NCI-H748 (cell line): Measurements from ENCODE around the gene FBXO47.
"Not testable (repeated sequence)": the region's sequence is repeated elsewhere in the genome, so short reads cannot be mapped to it uniquely, and the experiment has no call there.

Source experiments
- DNase-seq: peaks from one replicate; lab custom pipeline; 2025; ENCODE audit not compliant: unreplicated experiment; lab: John Stamatoyannopoulos, UW

Gene FBXO47

DNA sequence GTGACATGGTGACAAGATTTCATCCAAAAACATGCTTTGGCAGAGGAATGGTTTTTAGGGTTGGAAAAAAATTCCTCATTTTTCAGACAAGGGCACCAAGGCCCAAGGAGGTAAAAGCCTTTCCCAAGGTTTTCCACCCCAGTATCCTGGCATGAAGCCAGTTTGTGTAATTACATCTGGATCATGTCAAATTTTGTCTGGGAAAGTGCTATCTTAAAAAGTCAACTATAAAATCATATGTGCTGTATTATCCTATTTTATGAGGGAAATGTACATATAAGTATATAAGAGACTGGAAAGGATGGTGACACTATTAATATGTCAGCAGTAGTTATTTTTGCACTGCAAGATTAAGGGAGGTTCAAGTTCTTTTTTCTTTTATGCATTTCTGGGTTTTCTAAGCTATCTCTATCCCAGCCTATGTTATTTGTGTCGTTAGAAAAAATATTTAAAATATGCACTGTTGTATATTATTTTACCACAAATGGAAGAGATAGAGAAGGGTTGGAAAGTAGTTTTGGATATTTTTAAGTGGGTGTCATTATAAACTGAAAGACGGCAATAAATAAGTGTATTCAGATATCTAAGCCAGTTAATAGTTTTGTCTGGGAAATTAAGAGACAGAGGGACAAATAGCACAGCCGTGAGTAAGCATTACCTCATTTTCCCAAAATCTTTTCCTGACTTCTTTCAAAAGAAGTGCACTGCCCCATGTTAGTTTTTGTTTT is 13.5 kb upstream of the FBXO47 start:
- DNase-seq: no peak

DNA sequence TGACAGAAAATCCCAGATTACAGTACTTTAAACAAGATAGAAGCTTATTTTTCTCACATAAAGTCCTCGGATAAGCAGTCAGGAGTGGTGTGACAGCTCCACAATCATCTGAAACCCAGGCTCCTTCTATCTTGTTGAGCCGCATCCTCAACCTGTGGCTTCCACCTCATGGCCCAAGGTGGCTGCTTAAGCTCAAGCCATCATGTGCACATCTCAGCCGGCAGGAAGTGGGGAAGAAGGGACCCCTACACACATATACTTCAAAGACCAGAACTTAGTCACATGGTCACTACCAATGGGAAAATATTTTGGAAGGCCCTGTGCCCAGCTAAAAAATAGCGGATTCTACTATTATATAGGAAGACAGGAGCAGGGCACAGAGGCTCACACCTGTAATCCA is 11.0 kb upstream of the FBXO47 start:
- no peak for DNase-seq

DNA sequence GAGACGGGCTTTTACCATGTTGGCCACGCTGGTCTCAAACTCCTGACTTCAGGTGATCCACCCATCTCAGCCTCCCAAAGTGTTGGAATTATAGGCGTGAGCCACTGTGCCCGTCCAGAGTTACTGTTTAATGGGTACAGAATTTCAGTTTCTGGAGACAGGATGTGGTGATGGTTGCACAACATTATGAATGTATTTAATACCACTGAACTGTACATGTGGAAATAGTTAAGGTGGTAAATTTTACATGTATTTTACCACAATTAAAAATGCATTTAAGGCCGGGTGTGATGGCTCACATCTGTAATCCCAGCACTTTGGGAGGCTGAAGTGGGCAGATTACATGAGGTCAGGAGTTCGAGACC is 9.0 kb upstream of the FBXO47 start:
- DNase-seq: not testable (repeated sequence)

DNA sequence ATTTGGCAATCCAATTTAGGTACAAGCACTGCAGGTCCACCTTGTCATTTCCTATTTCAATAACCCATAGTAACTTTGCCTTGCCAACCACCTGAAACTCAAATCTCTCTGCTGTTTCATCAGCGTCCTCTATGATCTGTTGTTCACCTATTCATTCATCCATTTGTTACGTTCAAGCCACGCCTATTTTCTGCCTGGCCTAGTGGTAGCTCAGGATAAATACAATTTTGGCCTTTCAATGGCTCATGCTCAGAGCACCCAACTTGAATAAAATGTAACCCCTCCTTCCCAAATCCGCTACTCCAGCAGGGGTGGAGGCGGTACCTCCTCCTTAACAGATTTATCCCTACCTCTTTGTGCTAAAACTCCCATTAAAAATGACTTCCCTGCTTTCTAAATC is 3.6 kb upstream of the FBXO47 start:
- DNase-seq: peak; percentile 34

DNA sequence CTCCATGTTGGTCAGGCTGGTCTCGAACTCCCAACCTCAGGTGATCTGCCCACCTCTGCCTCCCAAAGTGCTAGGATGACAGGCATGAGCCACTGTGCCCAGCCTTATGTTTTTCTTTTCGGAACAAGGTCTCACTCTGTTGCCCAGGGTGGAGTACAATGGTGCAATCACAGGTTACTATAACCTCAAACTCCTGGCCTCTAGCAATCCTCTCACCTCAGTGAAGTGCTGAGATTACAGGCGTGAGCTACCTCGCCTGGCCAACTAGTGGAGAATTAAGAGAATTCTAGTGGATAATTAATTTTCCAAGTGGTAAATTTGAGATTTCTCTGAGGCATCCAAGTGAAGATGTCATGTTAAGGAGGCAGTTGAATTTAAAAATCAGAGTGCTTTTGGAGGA is 2.9 kb upstream of the FBXO47 start:
- no peak for DNase-seq

DNA sequence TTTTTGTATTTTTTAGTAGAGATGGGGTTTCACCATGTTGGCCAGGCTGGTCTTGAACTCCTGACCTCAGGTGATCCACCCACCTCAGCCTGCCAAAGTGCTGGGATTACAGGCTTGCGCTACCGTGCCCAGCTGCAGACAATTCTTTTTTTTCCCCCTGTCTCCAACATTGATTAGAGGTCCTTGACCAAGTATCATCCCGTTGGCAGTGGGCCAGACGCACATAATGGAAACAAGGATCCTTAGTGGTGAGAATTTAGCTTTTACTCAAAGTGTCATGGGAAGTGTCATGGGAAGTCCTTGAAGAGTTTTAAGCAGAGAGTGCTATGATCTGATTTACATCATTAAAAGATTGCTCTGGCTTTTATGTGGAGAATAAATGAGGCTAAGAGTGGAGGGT is 2.1 kb upstream of the FBXO47 start:
- DNase-seq: no peak

DNA sequence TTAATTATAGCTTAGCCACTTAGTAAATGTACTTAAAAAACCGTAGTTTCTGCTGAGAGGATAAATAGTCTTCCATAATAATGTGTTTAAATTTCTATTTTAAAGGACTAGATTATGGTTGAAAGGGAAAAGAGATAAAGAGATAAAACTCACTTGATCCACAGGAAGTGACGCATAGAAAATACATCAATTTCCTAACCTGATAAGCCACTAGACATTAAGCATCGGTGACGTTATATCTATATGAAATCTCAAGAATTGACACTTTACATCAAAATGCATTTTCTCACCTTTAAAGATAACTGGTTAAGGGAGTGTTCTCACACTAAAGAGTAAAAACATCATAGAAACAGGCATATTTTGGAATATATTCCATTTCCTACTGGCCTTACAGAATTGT is 5.8 kb downstream of the FBXO47 start:
- DNase-seq: no peak

DNA sequence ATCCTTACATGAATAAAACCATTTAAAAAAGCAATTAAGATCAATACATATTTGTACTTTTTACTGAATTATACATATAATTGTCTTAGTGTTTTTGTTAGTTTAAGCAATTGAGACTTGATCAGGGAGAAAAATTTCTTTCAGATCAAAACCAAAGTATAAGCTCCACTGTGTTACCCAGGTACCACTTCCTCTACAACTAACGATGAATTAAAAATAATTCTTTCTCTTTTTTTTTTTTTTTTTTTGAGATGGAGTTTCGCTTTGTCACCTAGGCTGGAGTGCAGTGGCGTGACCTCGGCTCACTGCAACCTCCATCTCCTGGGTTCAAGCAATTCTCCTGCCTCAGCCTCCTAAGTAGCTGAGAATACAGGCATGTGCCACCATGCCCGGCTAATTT is 6.8 kb downstream of the FBXO47 start:
- DNase-seq: no peak

DNA sequence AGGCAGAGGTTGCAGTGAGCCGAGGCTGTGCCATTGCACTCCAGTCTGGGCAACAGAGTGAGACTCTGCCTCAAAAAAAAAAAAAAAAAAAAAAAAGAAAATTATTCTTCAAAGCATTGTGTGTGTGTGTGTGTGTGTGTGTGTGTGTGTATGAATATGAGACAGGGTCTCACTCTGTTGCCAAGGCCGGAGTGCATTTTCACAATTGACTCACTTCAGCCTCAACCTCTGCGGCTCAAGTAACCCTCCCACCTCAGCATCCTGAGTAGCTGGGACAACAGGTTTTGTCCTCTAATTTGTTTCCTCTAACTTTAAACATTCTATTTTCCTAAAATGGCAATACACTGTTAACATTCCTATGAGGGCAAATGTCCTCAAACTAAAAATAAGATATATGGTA is 7.7 kb downstream of the FBXO47 start:
- DNase-seq: no peak

DNA sequence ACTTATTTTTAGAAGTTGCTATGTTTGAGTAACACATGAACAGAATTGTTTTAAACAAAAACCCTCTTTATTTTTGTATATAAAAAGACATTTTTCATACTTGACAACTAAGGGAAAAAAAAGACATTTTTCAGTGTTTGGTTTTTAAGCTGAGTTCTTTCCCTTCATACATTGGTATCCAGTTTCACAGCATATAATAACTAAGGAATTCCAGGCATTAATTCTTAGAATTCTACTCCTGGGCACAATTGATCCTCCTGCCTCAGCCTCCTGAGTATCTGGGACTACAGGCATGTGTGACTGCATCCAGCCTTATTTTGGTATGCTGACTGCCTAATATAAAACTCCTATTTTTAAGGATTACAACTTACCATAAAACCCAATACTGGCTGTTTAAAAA is 8.4 kb downstream of the FBXO47 start:
- DNase-seq: no peak

DNA sequence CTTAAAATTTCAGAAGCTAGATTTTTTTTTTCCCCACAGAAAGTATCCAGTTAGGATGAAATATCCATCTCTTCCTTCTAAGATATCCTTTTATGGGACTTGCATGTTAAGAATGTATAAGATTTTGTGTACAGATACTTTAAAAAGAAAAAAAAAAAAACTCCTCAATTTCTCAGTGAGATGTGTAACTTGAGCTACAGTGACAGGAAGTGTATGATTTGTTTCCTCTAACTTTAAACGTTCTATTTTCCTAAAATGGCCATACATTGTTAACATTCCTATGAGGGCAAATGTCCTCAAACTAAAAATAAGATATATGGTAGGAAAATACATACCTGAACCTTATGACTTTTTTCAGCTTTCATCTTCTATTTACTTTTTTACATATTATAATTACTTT is 8.9 kb downstream of the FBXO47 start:
- no peak for DNase-seq

DNA sequence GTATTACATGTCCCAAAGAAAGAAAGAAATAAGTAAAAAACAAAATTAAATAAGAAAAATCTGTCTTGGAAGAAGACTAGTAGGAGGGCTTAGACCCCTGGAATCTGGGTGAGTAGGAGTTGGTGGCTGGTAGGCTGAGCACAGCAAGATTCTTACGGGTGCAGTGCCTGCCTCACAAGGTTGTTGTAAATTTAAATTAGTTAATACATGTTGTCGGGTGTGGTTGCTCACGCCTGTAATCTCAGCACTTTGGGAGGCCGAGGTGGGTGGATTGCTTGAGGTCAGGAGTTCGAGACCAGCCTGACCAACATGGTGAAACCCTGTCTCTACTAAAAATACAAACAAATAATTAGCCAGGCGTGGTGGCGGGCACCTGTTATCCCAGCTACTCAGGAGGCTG is 13.4 kb downstream of the FBXO47 start:
- DNase-seq: not testable (repeated sequence)

DNA sequence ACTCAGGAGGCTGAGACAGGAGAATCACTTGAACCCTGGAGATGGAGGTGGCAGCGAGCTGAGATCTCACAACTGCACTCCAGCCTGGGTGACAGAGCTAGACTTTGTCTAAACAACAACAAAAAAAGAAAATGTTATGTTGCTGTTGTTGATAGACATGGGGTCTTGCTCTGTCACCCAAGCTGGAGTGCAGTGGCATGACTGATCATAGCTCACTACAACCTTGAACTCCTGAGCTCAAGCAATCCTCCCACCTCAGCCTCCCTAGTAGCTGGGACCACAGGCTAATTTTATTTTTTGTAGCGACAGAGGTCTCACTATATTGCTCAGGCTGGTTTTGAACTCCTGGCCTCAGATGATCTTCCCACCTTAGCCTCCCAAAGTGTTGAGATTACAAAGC is 20.0 kb downstream of the FBXO47 start:
- DNase-seq: no peak

DNA sequence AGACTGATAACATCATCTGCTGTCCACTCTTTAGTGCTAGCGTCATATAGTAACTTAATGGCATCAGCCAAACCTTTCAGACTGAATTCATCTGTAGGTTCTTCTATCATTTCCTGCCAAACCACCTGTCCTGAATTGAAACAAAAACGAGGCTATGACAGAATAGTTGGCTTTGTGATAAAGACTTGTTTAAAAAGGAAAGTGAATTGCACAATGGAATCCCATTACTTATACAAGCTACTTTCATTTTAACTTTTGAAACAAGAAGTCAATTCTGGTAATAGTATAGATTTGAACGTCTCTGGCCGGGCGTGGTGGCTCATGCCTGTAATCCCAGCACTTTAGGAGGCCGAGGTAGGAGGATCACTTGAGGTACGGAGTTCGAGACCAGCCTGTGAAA is 23.6 kb downstream of the FBXO47 start:
- DNase-seq: no peak

DNA sequence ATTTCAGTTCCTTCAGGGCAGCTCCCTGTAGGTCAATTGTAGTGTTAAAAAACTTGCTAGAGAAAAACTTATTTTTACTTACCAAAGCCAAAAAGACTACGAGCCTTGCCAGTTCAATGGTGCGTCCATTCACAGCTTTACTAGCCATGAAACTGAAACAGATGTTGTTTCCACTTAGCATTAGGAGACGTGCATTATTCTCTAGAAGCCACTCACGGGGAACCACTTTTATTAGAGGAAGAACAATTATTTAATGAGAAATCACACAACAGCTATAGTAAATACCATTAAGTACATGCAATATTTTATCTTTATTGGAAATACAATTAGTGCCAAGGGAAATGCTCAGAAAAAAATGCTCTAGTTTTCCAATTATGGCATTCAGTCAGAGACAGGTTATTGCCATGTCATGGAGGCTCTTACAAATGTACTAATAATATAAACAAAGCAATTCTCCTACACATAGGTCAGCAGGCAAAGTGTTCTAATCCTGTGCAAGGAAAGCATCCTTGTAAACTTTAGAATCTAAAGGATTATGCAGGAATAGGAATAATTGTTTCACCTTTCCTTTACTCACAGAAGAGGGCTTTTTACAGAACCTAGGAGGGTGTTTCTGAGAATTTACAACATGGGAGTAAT is 24.4 kb downstream of the FBXO47 start:
- DNase-seq: no peak

DNA sequence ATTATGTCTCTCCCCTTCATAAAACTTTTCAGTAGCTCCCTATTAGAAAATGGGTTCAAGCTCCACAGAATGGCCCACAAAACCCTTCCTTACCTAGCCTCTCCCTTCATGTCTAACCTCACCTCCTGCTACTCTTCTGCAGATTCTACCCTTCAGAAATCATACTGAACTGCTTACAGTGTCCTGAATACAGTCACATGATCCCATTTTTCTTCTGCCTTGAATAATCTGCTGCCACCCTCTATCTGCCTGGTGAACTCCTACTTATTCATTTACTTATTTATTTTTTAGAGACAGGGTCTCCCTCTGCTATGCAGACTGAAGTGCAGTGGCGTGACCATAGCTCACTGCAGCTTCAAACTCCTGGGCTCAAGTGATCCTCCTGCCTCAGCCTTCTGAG is 26.8 kb downstream of the FBXO47 start:
- no peak for DNase-seq

DNA sequence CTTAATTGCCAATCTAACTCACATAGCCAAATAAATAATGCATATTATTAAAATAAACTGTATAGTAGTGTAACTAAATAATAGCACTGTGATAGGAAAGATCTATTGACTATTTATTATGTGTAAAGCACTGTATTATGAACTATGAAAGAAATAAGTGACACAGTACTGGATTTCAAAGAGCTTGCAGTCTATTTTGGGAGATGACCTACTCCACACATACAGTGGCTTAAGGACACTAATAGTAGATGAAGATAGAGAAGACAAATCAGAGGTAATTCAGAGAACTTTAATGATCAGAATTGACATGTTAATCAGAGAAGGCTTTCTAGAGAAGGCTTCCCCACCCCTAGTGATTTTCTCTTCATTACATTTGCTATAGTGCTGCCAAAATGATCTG is 27.2 kb downstream of the FBXO47 start:
- no peak for DNase-seq

DNA sequence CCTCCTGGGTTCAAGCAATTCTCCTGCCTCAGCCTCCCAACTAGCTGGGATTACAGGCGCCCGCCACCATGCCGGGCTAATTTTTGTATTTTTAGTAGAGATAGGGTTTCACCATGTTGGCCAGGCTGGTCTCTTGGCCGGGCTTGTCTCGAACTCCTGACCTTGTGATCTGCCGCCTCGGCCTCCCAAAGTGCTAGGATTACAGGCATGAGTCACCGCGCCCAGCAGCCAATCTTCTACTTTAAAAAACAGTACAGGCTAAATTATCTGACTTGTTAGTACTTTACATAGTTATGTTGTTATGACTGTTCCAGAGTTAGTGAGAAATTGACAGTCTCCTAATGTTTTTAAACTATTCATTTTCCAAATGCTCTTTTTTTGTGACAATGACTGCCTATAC is 33.2 kb downstream of the FBXO47 start:
- not testable (repeated sequence) for DNase-seq

DNA sequence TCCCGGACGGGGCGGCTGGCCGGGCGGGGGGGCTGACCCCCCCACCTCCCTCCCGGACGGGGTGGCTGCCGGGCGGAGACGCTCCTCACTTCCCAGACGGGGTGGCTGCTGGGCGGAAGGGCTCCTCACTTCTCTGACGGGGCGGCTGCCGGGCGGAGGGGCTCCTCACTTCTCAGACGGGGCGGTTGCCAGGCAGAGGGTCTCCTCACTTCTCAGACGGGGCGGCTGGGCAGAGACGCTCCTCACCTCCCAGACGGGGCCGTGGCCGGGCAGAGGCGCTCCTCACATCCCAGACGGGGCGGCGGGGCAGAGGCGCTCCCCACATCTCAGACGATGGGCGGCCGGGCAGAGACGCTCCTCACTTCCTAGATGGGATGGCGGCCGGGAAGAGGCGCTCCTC is 36.4 kb downstream of the FBXO47 start:
- not testable (repeated sequence) for DNase-seq

DNA sequence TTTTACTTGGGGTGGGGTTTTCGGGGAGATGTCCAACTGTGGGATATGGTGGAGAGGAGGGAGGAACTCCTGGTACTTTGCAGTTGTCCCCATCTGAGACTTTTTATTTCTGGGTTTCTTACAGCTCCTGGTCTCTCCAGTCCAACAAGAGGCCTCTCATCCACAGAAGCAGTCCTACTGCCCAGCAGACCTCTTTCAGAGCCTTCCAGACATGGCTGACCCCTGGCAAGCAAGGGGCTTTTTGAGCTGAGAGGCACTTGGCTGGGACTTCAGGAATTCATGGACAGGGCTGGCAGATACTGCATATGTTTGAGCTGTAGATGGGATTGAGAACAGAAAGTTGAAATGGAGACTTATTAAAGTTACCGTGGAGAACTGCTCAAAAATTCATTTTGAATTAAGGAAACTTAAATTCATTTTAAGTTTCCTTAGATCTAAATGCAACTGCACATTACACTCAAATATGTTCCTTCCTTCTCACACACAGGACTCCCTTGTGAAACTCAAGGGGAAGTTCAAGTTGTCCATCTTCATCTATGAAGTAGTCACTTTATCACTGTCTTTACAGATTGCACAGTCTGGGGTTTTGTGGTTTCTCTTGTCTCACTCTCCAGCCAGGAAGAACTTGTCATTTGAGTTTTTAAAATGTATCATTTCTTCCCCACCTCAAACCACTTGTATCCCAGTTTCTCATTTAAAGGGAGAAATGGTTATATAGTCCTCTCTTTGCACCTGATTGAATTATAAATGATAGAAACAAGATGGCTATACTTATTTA is 40.7 kb downstream of the FBXO47 start:
- DNase-seq: no peak

DNA sequence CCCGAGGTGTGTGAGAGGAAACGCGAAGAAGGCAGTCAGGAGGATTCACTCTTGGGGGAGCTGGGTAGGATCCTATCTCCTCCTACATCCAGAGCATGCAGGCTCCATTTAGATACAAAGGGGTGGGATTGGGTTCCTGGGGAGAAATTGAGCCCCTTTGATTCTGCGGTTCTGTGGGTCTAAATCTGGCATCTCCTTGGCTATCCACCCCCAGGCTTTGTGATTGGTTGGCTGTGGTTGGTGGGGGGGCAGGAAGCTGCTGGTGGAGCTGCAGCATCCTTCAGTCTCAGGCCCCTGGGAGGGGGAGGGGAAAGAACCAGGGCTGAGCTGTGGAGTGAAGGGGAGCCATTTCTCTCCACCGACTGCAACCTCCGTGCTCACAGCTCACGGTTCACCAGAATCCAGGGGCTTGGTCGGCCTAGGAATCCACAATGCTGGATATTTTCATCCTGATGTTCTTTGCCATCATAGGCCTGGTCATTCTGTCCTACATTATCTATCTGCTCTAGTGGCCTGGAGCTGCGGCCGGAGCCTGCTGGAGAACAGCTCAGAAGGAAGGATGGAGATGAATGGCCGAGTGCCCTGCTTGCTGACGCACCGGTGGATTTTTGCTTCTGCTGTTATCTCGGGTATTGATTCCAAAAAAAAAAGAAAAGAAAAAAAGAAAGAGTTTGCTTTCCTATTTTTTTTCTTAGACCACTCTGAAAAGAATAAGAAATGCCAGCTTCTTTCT is 41.8 kb downstream of the FBXO47 start, which contains the start of gene LASP1NB:
LASP1NB (plus strand) TSS at position 352 of the 733 bp plus-strand sequence.
- no peak for DNase-seq
